KOPT-K1 (cell line): ENCODE results near the gene LENG9.
A peak's percentile ranks its signal among the peaks of the same experiment; 100 is the strongest.
"Not testable (repeated sequence)": the region's sequence is repeated elsewhere in the genome, so short reads cannot be mapped to it uniquely, and the experiment has no call there.

Source experiments
- H3K27ac ChIP-seq: fragments of 200-600 bp; sonication (generic); 2 replicates; pipeline ENCODE4 v1.5.1; 2016; ENCODE audit warnings: antibody characterized with exemption, mild to moderate bottlenecking, low read depth, low read length; ENCODE audit not compliant: poor library complexity, severe bottlenecking
- H3K36me3 ChIP-seq: fragments of 200-600 bp; sonication (generic); 2 replicates; pipeline ENCODE4 v1.5.1; 2017; ENCODE audit warnings: antibody characterized with exemption, mild to moderate bottlenecking, low read length, moderate library complexity; ENCODE audit not compliant: insufficient read depth
- H3K9me3 ChIP-seq: fragments of 200-600 bp; sonication (generic); 2 replicates; pipeline ENCODE4 v1.5.1; 2017; ENCODE audit warnings: antibody characterized with exemption, low read length, mild to moderate bottlenecking; ENCODE audit not compliant: insufficient read depth, poor library complexity, severe bottlenecking

The LENG9 gene

DNA sequence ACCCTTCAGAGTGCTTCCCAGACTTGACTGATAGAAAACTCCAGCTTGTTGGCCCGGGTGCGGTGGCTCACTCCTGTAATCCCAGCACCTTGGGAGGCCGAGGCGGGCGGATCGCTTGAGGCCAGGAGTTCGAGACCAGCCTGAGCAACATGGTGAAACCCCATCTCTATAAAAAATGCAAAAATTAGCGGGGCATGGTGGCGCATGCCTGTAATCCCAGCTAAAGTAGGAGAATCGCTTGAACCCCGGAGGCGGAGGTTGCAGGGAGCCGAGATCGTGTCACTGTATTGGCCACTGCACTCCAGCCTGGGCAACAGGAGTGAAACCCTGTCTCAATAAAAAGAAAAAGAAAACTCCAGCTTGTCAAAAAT is 2.5 kb upstream of the LENG9 start:
- H3K27ac ChIP-seq, result not testable (repeated sequence)

DNA sequence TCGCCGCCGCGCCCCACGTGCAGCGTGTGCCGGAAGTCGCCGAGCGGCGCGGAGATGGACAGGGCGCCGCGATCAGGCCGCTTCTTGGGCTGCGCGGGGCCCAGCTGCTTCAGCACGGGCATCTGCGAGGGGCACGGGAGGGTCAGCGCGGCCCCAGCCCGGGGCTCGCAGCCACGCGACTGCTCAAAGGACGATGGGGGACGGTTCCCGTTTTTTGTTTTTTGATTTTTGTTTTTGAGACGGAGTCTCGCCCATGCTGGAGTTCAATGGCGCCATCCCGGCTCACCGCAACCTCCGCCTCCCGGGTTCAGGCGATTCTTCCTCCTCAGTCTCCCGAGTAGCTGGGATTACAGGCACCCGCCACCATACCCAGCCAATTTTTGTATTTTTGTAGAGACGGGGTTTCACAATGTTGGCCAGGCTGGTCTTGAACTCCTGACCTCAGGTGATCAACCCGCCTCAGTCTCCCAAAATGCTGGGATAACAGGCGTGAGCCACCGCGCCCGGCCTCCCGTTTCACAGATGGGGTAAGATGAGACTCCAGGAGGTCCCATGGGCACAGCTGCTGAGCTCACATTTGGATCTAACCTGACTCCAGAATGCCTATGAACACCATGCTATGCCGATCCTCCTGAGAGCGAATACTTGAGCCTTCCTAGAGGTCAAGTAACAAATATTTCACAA is 2.0 kb upstream of the LENG9 start:
- peaks cover 25% of the 10 kb centered on the region for H3K36me3 ChIP-seq
- no peak overlapping the region for H3K27ac ChIP-seq
- no peaks in the 10 kb centered on the region for H3K9me3 ChIP-seq

More for the DNA sequence above, 2.5 kb upstream of the LENG9 start:
- not testable (repeated sequence) for H3K9me3 ChIP-seq
- peaks cover 20% of the 10 kb centered on the region for H3K36me3 ChIP-seq

DNA sequence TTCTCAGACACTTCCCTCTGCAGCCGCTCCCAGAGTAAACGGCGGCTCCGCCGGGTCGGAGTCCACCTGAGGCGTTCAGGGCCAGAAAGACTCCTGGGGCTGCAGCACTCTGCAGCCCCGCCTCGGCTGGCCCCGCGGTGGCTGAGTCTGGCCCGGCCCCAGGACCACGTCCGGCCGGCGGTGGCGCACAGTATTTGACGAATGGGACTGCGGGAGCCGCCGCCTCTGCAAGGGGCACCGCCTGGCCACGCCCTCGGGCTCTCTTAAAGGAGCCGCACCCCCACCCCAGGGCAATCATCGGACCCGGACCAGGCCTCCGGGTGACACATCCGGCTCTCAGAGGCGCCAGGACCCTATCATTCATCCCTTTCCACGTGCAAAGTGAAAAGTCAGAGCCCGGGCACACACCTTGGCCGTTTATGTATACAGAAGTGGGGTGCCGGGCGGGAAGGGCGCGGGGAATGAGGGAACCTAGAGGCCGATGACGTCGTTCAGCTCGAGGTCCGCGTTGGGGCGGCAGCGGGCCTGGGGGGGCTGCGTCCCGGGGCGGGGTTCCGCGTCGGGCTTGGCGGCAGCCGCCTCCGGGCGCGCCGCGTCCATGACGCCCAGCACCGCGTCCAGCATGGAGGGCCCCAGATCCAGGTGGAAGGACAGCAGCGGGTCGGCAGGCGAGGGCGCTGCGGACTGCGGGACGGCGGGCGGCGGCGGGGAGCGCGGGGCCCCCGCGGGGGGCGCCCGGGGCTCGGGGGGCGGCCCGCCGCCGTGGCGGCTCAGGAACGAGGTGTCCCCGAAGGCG is 1.2 kb upstream of the LENG9 start:
- Histone ChIP-seq H3K27ac (peak overlapping the region; percentile 47), H3K9me3 (no peaks in the 10 kb centered on the region), H3K36me3 (peaks cover 31% of the 10 kb centered on the region)

DNA sequence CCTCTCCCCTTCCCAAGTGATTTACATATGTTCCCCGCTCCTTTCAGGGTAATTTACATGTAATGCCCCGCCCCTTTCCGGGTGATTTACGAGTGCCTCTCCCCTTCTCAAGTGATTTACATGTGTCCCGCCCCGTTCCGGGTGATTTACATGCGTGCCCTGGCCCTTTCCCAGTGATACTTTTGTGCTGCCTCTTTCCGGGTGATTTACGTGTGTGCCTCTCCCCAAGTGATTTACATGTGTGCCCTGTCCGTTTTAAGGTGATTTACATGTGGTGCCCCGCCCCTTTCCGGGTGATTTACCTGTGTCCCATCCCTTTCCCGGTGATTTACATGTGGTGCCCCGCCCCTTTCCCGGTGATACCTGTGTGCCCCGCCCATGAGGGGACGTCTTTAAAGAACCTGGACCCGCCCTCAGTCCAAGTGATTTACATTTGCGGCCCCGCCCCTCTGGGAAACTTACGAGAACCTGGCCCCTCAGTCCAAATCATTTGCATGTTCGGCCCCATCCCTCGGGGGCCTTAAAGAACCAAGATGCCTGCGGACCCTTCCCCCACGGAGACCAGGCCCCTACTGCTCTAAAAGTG is 559 bp upstream of the LENG9 start:
- peaks cover 38% of the 10 kb centered on the region for H3K36me3 ChIP-seq
- H3K9me3 ChIP-seq, result no peaks in the 10 kb centered on the region
- H3K27ac ChIP-seq, result peak overlapping the region; percentile 47

DNA sequence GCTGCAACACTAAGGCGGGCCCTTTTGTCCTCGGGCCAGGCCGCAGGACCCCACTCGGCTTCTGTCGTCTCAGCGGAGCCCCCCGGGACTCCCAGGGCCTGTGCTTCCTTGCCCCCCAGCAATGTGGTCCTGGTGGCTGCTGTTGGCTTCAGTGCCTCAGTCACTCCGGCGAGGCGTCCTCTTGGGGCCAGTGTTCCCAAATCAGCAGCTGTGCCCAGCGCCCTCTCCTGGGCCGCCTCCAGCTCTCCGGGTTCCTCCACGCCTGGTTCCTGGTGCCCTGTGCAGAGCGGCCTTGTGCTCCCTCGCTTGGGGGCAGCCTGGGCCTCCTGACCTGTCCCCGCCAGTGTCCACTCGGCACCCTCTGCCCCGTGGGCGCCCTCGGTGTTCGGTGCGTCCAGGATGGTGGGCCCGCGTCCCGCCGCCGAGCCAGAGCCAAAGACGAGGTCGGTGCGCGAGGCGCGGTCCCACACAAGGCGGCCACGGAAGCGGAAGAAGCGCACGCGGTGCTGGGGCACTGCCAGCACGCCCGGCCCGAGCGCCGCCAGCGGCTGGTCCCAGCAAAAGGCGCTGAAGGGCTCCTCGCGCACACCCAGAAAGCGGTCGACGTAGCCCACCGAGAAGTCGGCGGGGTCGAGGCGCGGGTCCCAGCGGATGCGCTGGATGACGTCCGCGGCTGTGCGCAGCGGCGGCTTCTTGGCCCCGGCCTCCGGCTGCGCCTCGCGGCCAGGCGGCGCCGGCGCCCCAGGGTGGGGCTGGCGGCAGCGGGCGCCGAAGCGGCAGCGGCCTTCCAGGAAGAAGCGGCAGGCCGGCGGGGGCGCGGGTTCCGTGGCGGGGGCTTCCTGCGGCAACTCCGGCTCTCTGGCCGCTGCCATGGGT is 685 bp downstream of the LENG9 start:
- H3K9me3 ChIP-seq, result no peaks in the 10 kb centered on the region
- peaks cover 50% of the 10 kb centered on the region for H3K36me3 ChIP-seq
- no peak overlapping the region for H3K27ac ChIP-seq

DNA sequence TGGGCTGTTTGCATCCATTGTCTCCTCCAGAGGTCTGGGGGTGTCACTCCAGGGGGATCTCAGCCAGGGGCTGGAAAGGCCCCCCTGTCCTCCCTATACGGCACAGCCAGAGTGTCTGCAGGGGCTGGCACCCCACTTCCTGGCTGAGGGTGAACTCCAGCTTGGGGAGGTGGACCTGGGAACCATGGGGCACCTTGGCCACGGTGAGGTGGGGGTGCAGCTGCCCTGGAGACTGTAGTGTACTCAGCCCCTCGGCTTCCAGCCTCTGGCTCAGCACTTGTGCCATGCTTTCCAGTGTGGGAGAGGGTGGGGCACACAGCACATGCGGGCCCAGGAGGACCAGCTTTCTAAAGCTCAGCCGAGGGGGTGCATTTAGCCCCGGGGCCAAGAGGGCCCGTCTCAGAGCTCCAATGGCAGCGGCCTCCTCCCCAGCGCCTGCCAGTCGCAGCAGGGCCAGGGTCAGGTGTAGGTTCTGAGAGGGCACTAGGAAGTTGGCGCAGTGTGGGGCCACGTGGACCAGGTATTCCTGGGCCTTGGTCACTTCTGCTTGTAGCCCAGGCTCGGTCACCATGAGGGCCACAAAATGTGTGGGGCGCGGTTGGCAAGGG is 1.4 kb downstream of the LENG9 start:
- H3K36me3 ChIP-seq, result peaks cover 57% of the 10 kb centered on the region
- H3K9me3 ChIP-seq, result no peaks in the 10 kb centered on the region
- H3K27ac ChIP-seq, result no peak overlapping the region

DNA sequence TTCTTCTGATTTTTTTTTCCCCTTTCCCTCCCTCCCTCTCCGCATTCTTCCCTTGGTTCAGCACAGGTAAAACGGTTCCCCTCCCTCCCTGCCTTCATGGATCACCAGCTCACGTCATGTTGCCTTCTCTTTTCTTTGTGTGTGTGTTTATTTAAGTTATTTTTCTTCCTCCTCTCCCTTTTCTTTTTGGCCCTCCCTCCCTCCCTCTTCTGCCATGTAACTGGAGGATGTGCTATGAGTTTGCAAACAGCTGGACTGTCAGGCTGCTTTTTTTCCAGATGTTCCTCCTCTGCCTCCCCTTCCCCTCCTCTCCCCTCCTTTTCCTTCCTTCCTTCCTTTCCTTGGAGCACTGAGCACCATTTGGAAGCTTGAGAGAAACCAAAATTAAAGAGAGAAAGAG is 2.0 kb downstream of the LENG9 start:
- Histone ChIP-seq H3K36me3 (peaks cover 63% of the 10 kb centered on the region), H3K27ac (no peak overlapping the region), H3K9me3 (no peaks in the 10 kb centered on the region)

DNA sequence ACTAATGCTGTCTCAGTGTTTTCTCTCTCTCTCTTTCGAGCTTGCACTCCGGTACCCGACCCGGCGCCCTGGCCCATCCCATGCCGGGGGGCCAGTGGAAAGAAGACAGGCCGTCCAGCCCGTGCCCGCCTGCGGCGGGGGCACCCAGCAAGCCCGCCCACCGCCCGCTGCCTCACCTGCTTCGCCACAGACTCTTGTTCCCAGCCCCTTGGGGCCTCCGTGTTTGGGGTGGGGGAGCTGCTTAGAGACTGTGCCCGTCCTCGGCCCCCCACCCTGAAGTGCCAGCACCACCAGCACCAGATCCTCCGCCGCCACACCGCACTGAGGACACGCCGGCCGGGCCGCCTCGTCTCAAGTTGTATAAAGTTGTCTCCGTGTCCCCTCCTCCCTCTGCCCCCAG is 2.4 kb downstream of the LENG9 start:
- Histone ChIP-seq H3K36me3 (peaks cover 67% of the 10 kb centered on the region), H3K27ac (no peak overlapping the region), H3K9me3 (no peaks in the 10 kb centered on the region)

DNA sequence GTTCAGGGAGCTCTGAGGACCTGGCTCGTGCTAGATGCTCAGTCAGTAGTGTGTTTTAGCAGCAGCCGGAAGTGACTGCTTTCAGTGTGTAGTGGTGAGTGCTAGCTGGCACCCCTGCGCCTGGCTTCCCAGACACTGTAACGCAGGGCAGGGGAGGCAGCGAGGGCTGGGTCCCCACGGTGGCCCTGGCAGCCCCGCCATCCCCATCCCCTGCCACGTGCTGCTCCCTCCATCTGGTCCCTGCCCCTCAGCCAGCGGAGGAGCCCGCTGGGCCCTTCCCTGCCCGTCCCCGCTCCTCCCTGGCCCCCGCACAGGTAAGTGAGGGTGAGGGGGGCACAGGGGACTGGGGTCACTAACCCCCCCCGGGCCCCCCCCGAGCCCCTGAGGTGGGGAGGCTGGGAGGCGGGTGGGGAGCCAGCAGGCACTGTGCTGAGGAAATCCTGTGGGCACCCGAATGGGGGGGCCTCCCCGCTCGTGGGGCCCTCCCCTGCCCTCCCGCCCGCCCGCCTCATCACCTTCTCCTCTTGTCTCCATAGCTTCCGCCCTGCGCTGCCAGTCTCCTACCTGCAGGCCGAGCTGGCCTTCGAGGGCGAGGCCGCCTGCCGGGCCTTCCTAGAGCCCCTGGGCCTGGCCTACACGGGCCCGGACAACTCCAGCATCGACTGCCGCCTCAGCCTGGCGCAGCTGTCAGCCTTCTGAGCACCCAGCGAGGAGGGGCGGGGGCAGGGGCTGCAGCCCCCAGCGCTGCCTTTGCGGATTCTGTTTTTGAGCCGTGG is 3.2 kb downstream of the LENG9 start:
- no peaks in the 10 kb centered on the region for H3K9me3 ChIP-seq
- H3K36me3 ChIP-seq, result peaks cover 75% of the 10 kb centered on the region
- no peak overlapping the region for H3K27ac ChIP-seq

DNA sequence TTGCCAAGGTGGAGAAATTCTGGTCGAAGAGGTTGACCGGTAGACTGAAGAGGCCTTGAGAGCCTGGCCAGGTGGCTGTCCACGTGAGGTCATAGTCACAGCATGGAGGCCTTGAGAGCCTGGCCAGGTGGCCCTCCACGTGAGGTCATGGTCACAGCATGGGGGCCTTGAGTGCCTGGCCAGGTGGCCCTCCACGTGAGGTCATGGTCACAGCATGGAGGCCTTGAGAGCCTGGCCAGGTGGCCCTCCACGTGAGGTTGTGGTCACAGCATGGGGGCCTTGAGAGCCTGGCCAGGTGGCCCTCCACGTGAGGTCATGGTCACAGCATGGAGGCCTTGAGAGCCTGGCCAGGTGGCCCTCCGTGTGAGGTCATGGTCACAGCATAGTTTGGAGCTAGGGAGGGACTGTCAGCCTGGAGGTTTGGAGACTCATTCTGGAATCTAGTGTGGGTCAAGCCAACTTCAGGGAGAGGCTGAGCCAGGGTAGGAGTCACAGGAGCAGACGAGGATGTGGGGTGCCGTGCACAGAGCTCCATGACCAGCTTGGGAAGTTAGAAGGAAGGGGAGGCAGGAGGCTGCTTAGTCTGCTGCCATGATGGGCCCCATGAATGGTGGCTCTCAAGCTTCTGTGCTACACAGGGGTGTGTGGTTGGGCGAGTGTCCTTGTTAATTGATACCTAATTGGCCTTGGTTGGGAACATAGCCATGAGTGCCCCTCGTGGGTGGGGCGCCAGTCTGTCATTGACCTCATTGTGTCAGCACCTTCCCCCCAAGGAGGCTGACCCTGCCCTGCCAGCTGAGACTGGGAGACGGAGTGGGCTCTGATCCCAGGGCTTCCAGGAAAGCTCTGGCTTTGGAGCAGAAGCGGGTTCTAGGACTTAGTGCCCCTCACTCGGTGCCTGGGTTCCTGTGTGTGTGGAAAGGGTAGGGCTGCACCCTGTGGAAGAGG is 4.0 kb downstream of the LENG9 start:
- Histone ChIP-seq H3K27ac (no peak overlapping the region), H3K36me3 (peaks cover 83% of the 10 kb centered on the region), H3K9me3 (no peaks in the 10 kb centered on the region)

DNA sequence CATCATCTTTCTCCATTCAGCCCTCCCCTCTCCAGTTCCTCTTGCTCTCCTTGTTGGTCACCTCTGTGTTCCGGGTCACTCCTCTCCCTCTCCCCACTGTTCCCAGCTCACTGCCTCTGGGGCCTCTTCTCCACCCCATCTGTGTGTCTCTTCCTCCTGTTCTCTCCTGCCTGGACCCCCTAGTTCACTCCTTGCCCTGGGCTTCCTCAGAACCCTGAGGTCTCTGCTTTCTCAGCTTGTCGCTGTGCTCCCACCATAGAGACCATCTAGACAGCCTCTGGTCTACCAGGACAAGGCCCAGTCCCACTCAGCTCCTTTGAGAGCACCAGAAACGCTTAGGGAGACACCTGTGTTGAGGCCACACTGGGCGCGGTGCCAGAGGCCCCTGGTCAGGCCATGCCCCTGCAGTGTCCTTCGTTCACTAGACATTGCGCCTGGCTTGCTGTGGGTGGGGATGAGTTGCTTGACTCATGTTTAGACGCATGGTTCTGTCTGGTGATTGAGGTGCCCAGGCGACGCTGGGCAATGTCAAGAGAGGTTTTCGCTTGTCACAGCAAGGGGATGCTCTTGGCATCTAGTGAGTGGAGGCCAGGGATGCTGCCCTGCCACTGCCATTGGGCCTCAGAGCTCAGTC is 4.8 kb downstream of the LENG9 start:
- Histone ChIP-seq H3K9me3 (no peaks in the 10 kb centered on the region), H3K36me3 (peaks cover 91% of the 10 kb centered on the region), H3K27ac (no peak overlapping the region)

DNA sequence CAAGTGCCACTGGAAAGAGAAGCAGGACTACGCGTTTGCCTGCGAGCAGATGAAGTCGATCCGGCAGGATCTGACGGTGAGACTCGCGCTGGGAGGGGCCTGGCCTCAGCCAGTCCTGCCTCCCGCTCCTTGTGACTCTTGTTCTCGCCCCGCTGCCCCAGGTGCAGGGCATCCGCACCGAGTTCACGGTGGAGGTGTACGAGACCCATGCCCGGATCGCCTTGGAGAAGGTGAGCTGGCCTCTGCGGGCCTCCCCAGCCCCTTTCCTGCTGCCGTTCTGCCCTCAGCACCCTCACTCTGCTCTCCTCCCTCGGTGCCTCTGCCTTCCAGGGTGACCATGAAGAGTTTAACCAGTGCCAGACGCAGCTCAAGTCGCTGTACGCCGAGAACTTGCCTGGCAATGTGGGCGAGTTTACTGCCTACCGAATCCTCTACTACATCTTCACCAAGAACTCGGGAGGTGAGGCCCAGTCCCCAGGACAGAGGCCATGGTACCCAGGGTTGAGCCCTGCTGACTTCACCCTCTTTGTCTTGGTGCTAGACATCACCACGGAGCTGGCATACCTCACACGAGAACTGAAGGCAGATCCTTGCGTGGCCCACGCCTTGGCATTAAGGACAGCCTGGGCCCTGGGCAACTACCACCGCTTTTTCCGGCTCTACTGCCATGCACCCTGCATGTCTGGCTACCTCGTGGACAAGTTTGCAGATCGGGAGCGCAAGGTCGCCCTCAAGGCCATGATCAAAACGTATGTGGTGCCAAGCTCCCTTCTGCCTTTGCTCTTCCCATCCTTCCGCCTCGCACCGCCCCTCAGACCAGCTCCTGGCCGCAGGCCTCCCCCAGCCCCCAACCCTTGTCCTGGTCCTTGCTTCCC is 5.6 kb downstream of the LENG9 start:
- H3K36me3 ChIP-seq, result peaks cover 98% of the 10 kb centered on the region
- H3K9me3 ChIP-seq, result no peaks in the 10 kb centered on the region
- no peak overlapping the region for H3K27ac ChIP-seq
